ENCODE results near the gene HOXA1. TPM values are rescaled to one million over a fixed set of nuclear protein-coding genes. Genes with fewer than 3 reads are reported as not detected.

Gene HOXA1
- total and polyA plus RNA-seq, 4 donors: 0.06 to 0.37 (median 0.32) TPM

DNA sequence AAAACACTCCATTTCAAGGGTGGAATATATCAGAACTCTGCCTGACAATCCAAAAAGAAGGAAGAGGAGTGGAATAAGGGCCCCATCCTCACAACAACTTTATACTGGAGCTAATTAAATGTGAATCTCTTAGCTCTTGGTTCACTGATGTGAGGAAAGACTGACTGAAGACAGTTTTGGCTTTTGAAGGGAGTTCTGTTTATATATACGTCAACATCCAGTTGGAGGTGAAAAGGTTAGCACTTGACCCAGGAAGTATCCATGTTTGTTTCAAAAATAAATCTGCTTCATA lies 3.0 kb downstream of the HOXA1 start:
- Histone ChIP-seq H3K4me3 (no peak overlapping the region), H3K4me1 (ENCODE audit: control insufficient read depth in 5 of 5, insufficient read depth in 5 of 5, low read length in 5 of 5) (peaks cover 0 to 67% (median 6%) of the 10 kb centered on the region in 5 donors), H3K27ac (ENCODE audit: low read depth in 1 of 2, low read length in 1 of 2) (no peak overlapping the region), H3K9ac (ENCODE audit: insufficient read depth in 1 of 2, low read length in 2 of 2) (no peak overlapping the region), H3K27me3 (ENCODE audit: control insufficient read depth in 3 of 3, insufficient read depth in 3 of 3, low read length in 2 of 3) (peaks cover 5 to 70% (median 9%) of the 10 kb centered on the region in 3 donors), H3K36me3 (ENCODE audit: control insufficient read depth in 4 of 4, insufficient read depth in 4 of 4, low read length in 4 of 4) (peaks cover 0 to under 1% (median 0%) of the 10 kb centered on the region in 4 donors), H3K9me3 (ENCODE audit: control insufficient read depth in 4 of 4, insufficient read depth in 3 of 4, low read length in 3 of 4) (peaks cover 0 to 3% (median 0%) of the 10 kb centered on the region in 4 donors)
- WGBS, 2 donors: 60 to 73% methylated on average over 1 of the region's 1 CpG
- TF ChIP-seq, protein P1, sequence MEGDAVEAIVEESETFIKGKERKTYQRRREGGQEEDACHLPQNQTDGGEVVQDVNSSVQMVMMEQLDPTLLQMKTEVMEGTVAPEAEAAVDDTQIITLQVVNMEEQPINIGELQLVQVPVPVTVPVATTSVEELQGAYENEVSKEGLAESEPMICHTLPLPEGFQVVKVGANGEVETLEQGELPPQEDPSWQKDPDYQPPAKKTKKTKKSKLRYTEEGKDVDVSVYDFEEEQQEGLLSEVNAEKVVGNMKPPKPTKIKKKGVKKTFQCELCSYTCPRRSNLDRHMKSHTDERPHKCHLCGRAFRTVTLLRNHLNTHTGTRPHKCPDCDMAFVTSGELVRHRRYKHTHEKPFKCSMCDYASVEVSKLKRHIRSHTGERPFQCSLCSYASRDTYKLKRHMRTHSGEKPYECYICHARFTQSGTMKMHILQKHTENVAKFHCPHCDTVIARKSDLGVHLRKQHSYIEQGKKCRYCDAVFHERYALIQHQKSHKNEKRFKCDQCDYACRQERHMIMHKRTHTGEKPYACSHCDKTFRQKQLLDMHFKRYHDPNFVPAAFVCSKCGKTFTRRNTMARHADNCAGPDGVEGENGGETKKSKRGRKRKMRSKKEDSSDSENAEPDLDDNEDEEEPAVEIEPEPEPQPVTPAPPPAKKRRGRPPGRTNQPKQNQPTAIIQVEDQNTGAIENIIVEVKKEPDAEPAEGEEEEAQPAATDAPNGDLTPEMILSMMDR (IDR thresholded peaks at IDR 0.05; ENCODE audit: control extremely low read depth, extremely low read depth): no peak
- DNase-seq (peak in 2 of 3 donors; percentile 72 to 86), ATAC-seq (ENCODE audit: insufficient read depth, low FRiP score) (no peak)

DNA sequence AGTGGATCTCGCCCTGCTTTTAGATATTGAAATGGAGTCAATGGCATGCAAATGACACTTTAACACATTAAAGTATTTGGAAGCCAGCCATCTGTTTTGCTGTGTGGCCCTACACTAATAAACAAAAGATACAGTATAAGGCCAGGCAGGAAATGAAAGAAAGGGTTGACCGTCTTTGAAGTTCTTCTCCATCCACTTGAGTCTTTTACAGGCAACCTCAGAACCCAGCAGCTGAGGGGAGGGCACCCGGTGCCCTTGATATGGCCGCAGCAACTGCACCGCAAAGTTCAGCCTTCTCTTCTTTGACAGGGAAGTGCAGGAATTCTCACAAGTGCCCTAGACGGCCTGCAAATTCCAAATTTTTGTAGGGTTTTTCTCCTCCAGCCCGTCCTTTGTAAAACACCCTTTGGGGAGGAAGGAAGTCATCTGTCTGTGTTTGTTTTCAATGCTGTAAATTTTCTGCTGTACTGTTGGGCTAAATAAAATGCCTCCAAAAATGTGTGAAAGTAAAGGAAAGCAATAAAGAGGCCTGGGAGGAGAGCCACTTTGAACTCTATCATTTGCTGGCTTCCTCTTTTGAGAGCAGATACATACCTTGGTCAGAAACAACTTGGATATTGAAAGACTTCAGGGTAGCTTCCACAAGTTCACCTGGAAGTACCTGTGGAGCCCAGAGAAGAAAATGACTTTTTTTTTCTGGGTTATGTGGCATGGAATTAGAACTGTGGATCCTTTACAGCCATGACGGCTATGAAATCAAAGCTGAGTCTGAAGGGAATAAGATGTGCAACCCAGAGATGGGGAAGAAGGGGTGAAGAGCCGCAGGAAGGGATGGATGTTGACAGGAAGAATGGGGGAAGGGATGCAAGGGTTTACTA lies 3.6 kb downstream of the HOXA1 start:
- WGBS, 2 donors: 30 to 38% methylated on average over 9 of the region's 9 CpGs
- TF ChIP-seq, protein P1 (IDR thresholded peaks at IDR 0.05; ENCODE audit: control extremely low read depth, extremely low read depth): no peak
- H3K9ac ChIP-seq (ENCODE audit: insufficient read depth in 1 of 2, low read length in 2 of 2): no peak overlapping the region

GRCh38 chr7:27091105-27091504 lies 4.7 kb downstream of the HOXA1 start:
- Histone ChIP-seq H3K9ac (ENCODE audit: insufficient read depth in 1 of 2, low read length in 2 of 2) (no peak overlapping the region), H3K4me1 (ENCODE audit: control insufficient read depth in 5 of 5, insufficient read depth in 5 of 5, low read length in 5 of 5) (peaks cover 0 to 63% (median 6%) of the 10 kb centered on the region in 5 donors), H3K27ac (ENCODE audit: low read depth in 1 of 2, low read length in 1 of 2) (no peak overlapping the region), H3K36me3 (ENCODE audit: control insufficient read depth in 4 of 4, insufficient read depth in 4 of 4, low read length in 4 of 4) (no peaks in the 10 kb centered on the region), H3K27me3 (ENCODE audit: control insufficient read depth in 3 of 3, insufficient read depth in 3 of 3, low read length in 2 of 3) (peaks cover 5 to 63% (median 9%) of the 10 kb centered on the region in 3 donors), H3K9me3 (ENCODE audit: control insufficient read depth in 4 of 4, insufficient read depth in 3 of 4, low read length in 3 of 4) (peaks cover 0 to 6% (median 0%) of the 10 kb centered on the region in 4 donors), H3K4me3 (no peak overlapping the region)
- no peak for ATAC-seq (ENCODE audit: insufficient read depth, low FRiP score)
- peak; percentile 39 to 86 (median 81) for DNase-seq
- TF ChIP-seq, protein P1 (IDR thresholded peaks at IDR 0.05; ENCODE audit: control extremely low read depth, extremely low read depth): no peak
- WGBS, 2 donors: 35 to 39% methylated on average over 3 of the region's 3 CpGs

More for the DNA sequence above, 3.6 kb downstream of the HOXA1 start:
- DNase-seq: peak; percentile 48 to 83 (median 75)
- Histone ChIP-seq H3K9me3 (ENCODE audit: control insufficient read depth in 4 of 4, insufficient read depth in 3 of 4, low read length in 3 of 4) (peaks cover 0 to 6% (median 0%) of the 10 kb centered on the region in 4 donors), H3K4me3 (no peak overlapping the region), H3K4me1 (ENCODE audit: control insufficient read depth in 5 of 5, insufficient read depth in 5 of 5, low read length in 5 of 5) (peaks cover 0 to 64% (median 6%) of the 10 kb centered on the region in 5 donors), H3K36me3 (ENCODE audit: control insufficient read depth in 4 of 4, insufficient read depth in 4 of 4, low read length in 4 of 4) (no peaks in the 10 kb centered on the region), H3K27me3 (ENCODE audit: control insufficient read depth in 3 of 3, insufficient read depth in 3 of 3, low read length in 2 of 3) (peaks cover 5 to 67% (median 9%) of the 10 kb centered on the region in 3 donors), H3K27ac (ENCODE audit: low read depth in 1 of 2, low read length in 1 of 2) (no peak overlapping the region)
- no peak for ATAC-seq (ENCODE audit: insufficient read depth, low FRiP score)

All from lung (tissue), 12 donors.